H1 (cell line): ENCODE measurements around the gene KIAA1614. TPM values are rescaled to one million over a fixed set of nuclear protein-coding genes. Genes with fewer than 3 reads are reported as not detected.

ENCODE experiments used
- CTCF ChIA-PET: fragments of 300-600 bp; sonication (Branson Sonifier 250); formaldehyde crosslinking; loops from one replicate; lab custom pipeline; 2021; ENCODE audit not compliant: partially characterized antibody; lab: Charles Lee
- POLR2A ChIA-PET: fragments of 300-600 bp; sonication (Branson Sonifier 250); formaldehyde crosslinking; loops from one replicate; lab custom pipeline; 2021; ENCODE audit warnings: inconsistent platforms; ENCODE audit not compliant: partially characterized antibody; lab: Charles Lee
- DNase-seq, 2 experiments: peaks; one replicate each; pipeline versions ENCODE4 v3.0.0 to v3.0.0-alpha.2; 2010 to 2022; ENCODE audit warnings: low spot score in 2 of 2, low read depth in 1 of 2, mixed read lengths in 1 of 2
- FAIRE-seq: peaks from 2 replicates; lab custom pipeline; 2011; peaks lifted over from hg19 to GRCh38; lab: Jason Lieb, UNC
- H2AFZ ChIP-seq: 2 replicates; pipeline ENCODE4 v1.8.1; 2012; ENCODE audit warnings: low read length, inconsistent platforms
- H2AK5ac ChIP-seq: 2 replicates; pipeline ENCODE4 v1.6.1; 2013; ENCODE audit warnings: low read depth, low read length
- H2BK120ac ChIP-seq: replicated peaks from 2 replicates; pipeline ENCODE3; 2013; ENCODE audit warnings: low read depth, low read length, inconsistent platforms
- H2BK12ac ChIP-seq: 2 replicates; pipeline ENCODE4 v1.6.1; 2013; ENCODE audit warnings: low read depth, low read length
- H2BK15ac ChIP-seq: 2 replicates; pipeline ENCODE4 v1.6.1; 2013; ENCODE audit warnings: low read length
- H2BK20ac ChIP-seq: 2 replicates; pipeline ENCODE4 v1.6.1; 2013; ENCODE audit warnings: low read length
- H2BK5ac ChIP-seq: 2 replicates; pipeline ENCODE4 v1.6.1; 2013; ENCODE audit warnings: low read depth, low read length
- H3K14ac ChIP-seq: 2 replicates; pipeline ENCODE4 v1.6.1; 2013; ENCODE audit warnings: inconsistent platforms; ENCODE audit not compliant: insufficient read length
- H3K18ac ChIP-seq: 2 replicates; pipeline ENCODE4 v1.6.1; 2013; ENCODE audit warnings: low read length; ENCODE audit errors: extremely low read depth
- H3K23ac ChIP-seq: 2 replicates; pipeline ENCODE4 v1.6.1; 2013; ENCODE audit warnings: inconsistent platforms; ENCODE audit not compliant: insufficient read length
- H3K23me2 ChIP-seq: 2 replicates; pipeline ENCODE4 v1.6.1; 2013; ENCODE audit warnings: low read depth, low read length
- H3K27ac ChIP-seq: 2 replicates; pipeline ENCODE4 v1.6.1; 2011; ENCODE audit warnings: low read depth, low read length, inconsistent platforms
- H3K27me3 ChIP-seq, 4 experiments: replicated peaks in 1 of 4; 1 replicate in 1 of 4; 2 replicates in 3 of 4; pipeline versions ENCODE4 v1.6.1 to v1.8.1; 2011 to 2013; ENCODE audit warnings: low read length in 3 of 4, mild to moderate bottlenecking in 3 of 4, inconsistent platforms in 2 of 4, mixed read lengths in 2 of 4, moderate library complexity in 1 of 4; ENCODE audit not compliant: control insufficient read depth in 3 of 4, insufficient read depth in 3 of 4; ENCODE audit errors: extremely low read depth in 1 of 4
- H3K36me3 ChIP-seq, 4 experiments: 2 replicates each; pipeline versions ENCODE4 v1.6.1 to v1.8.1; 2011 to 2013; ENCODE audit warnings: mild to moderate bottlenecking in 4 of 4, low read length in 3 of 4, moderate library complexity in 2 of 4, control low read depth in 1 of 4, inconsistent platforms in 1 of 4; ENCODE audit not compliant: insufficient read depth in 4 of 4, control insufficient read depth in 2 of 4
- H3K4ac ChIP-seq: replicated peaks from 2 replicates; pipeline ENCODE3; 2013; ENCODE audit warnings: low read length, low read depth, mixed read lengths, inconsistent platforms; ENCODE audit not compliant: insufficient read length
- H3K4me1 ChIP-seq, 4 experiments: replicated peaks in 1 of 4; 1 replicate in 1 of 4; 2 replicates in 3 of 4; pipeline versions ENCODE4 v1.6.1 to v1.8.1; 2011 to 2013; ENCODE audit warnings: low read length in 3 of 4, inconsistent platforms in 2 of 4, mixed read lengths in 1 of 4; ENCODE audit not compliant: insufficient read depth in 4 of 4, control insufficient read depth in 3 of 4
- H3K4me2 ChIP-seq, 2 experiments: 2 replicates each; pipeline versions ENCODE4 v1.6.1 to v1.8.1; 2011 to 2013; ENCODE audit warnings: low read depth in 2 of 2, low read length in 2 of 2, control low read depth in 1 of 2, inconsistent platforms in 1 of 2, mild to moderate bottlenecking in 1 of 2; ENCODE audit not compliant: insufficient read depth in 1 of 2
- H3K4me3 ChIP-seq, 4 experiments: fragments of 200-600, 300-600 bp in 1 of 4; sonication (generic), shearing (Covaris generic), sonication (Bioruptor Twin) in 1 of 4; 2 replicates each; pipeline versions ENCODE4 v1.5.1 to v1.8.1; 2011 to 2016; ENCODE audit warnings: low read length in 4 of 4, low read depth in 3 of 4, control low read depth in 2 of 4, inconsistent platforms in 2 of 4, mild to moderate bottlenecking in 2 of 4, mixed read lengths in 1 of 4, moderate library complexity in 1 of 4; ENCODE audit not compliant: insufficient read depth in 2 of 4; ENCODE audit errors: extremely low read depth in 1 of 4
- H3K56ac ChIP-seq: replicated peaks from 2 replicates; pipeline ENCODE3; 2013; ENCODE audit warnings: low read depth, mild to moderate bottlenecking, mixed read lengths, low read length, inconsistent platforms; ENCODE audit not compliant: insufficient read length
- H3K79me1 ChIP-seq: 2 replicates; pipeline ENCODE4 v1.6.1; 2013; ENCODE audit warnings: low read depth, low read length, control low read depth
- H3K79me2 ChIP-seq, 2 experiments: 2 replicates each; pipeline versions ENCODE4 v1.6.1 to v1.8.1; 2012 to 2013; ENCODE audit warnings: low read length in 2 of 2, mild to moderate bottlenecking in 2 of 2, inconsistent platforms in 1 of 2; ENCODE audit not compliant: insufficient read depth in 2 of 2, control insufficient read depth in 1 of 2
- H3K9ac ChIP-seq, 4 experiments: replicated peaks in 1 of 4; 1 replicate in 1 of 4; 2 replicates in 3 of 4; pipeline versions ENCODE4 v1.6.1 to v1.8.1; 2011 to 2013; ENCODE audit warnings: low read depth in 3 of 4, low read length in 3 of 4, control low read depth in 2 of 4, mild to moderate bottlenecking in 2 of 4, moderate library complexity in 2 of 4, inconsistent platforms in 1 of 4; ENCODE audit errors: extremely low read depth in 1 of 4
- H3K9me3 ChIP-seq, 2 experiments: 2 replicates each; pipeline versions ENCODE4 v1.6.1 to v1.8.1; 2012 to 2013; ENCODE audit warnings: mild to moderate bottlenecking in 2 of 2, moderate library complexity in 2 of 2, control low read depth in 1 of 2, inconsistent platforms in 1 of 2, low read depth in 1 of 2, low read length in 1 of 2, mixed read lengths in 1 of 2; ENCODE audit not compliant: insufficient read depth in 2 of 2
- H4K20me1 ChIP-seq, 2 experiments: replicated peaks in 1 of 2; 2 replicates each; pipeline versions ENCODE3 to v1.8.1; 2011 to 2013; ENCODE audit warnings: inconsistent platforms in 2 of 2, low read length in 2 of 2, mild to moderate bottlenecking in 1 of 2; ENCODE audit not compliant: insufficient read depth in 2 of 2, control insufficient read depth in 1 of 2
- H4K5ac ChIP-seq: 2 replicates; pipeline ENCODE4 v1.6.1; 2013; ENCODE audit warnings: low read length, low read depth, mixed read lengths, inconsistent platforms; ENCODE audit not compliant: insufficient read length
- H4K8ac ChIP-seq: 2 replicates; pipeline ENCODE4 v1.8.0; 2013; ENCODE audit warnings: mild to moderate bottlenecking, moderate library complexity, low read length, inconsistent platforms; ENCODE audit not compliant: insufficient read depth; ENCODE audit errors: extremely low read depth
- H4K91ac ChIP-seq: replicated peaks from 2 replicates; pipeline ENCODE3; 2013; ENCODE audit warnings: low read length, mixed read lengths, inconsistent platforms; ENCODE audit not compliant: insufficient read length
- BRCA1 ChIP-seq: IDR thresholded peaks from 2 replicates; pipeline ENCODE4 v1.6.1; 2012; ENCODE audit warnings: low read depth, low read length, improper control_type of control experiment
- GTF2F1 ChIP-seq: IDR thresholded peaks from 2 replicates; pipeline ENCODE4 v1.6.1; 2012; ENCODE audit warnings: low read depth, low read length, improper control_type of control experiment, borderline replicate concordance
- HDAC2 ChIP-seq, 2 experiments: fragments of 300-600 bp in 1 of 2; sonication (generic) in 1 of 2; IDR thresholded peaks; 2 replicates each; pipeline ENCODE4 v1.6.1; 2011 to 2012; ENCODE audit warnings: low read depth in 2 of 2, low read length in 2 of 2, mild to moderate bottlenecking in 2 of 2, moderate library complexity in 2 of 2, borderline replicate concordance in 1 of 2, inconsistent platforms in 1 of 2
- JUN ChIP-seq: IDR thresholded peaks from 2 replicates; pipeline ENCODE4 v1.6.1; 2011; ENCODE audit warnings: low read depth, mild to moderate bottlenecking, improper control_type of control experiment, low read length
- JUND ChIP-seq: IDR thresholded peaks from 2 replicates; pipeline ENCODE4 v1.6.1; 2011; ENCODE audit warnings: mild to moderate bottlenecking, improper control_type of control experiment, low read length
- KDM1A ChIP-seq: fragments of 200-600, 300-600 bp; sonication (generic); IDR thresholded peaks from 2 replicates; pipeline ENCODE4 v1.7.1; 2016; ENCODE audit warnings: mild to moderate bottlenecking, low read length, borderline replicate concordance
- PHF8 ChIP-seq: fragments of 200-600 bp; sonication (generic); conservative IDR thresholded peaks from 2 replicates; pipeline ENCODE4 v1.7.1; 2012; ENCODE audit warnings: low read depth, mild to moderate bottlenecking, inconsistent platforms, low read length, moderate library complexity
- RAD21 ChIP-seq, 2 experiments: IDR thresholded peaks in 1 of 2; conservative IDR thresholded peaks in 1 of 2; 2 replicates each; pipeline ENCODE4 v1.6.1; 2011; ENCODE audit warnings: low read depth in 2 of 2, low read length in 2 of 2, improper control_type of control experiment in 1 of 2, inconsistent platforms in 1 of 2, mild to moderate bottlenecking in 1 of 2, moderate library complexity in 1 of 2
- RXRA ChIP-seq: IDR thresholded peaks from 2 replicates; pipeline ENCODE4 v1.6.1; 2011; ENCODE audit warnings: low read depth, mild to moderate bottlenecking, low read length, moderate library complexity; ENCODE audit not compliant: insufficient read depth
- TBP ChIP-seq: IDR thresholded peaks from 2 replicates; pipeline ENCODE4 v1.6.1; 2011; ENCODE audit warnings: low read depth, low read length, improper control_type of control experiment
- TEAD4 ChIP-seq: IDR thresholded peaks from 2 replicates; pipeline ENCODE4 v1.6.1; 2012; ENCODE audit warnings: low read depth, low read length, inconsistent platforms, mixed read lengths
- YY1 ChIP-seq: IDR thresholded peaks from 2 replicates; pipeline ENCODE4 v1.6.1; 2011; ENCODE audit warnings: low read depth, mild to moderate bottlenecking, low read length
- ZNF274 ChIP-seq: IDR thresholded peaks from 2 replicates; pipeline ENCODE4 v1.7.0; 2012; ENCODE audit warnings: low read length, borderline replicate concordance; ENCODE audit errors: extremely low read depth
- WGBS, 2 experiments: shearing (Covaris generic) in 1 of 2; methylation state at CpG; one replicate each; pipeline versions ENCODE4 v1.1.6 to v1.1.7; 2013 to 2015; ENCODE audit warnings: low lambda C conversion rate in 2 of 2, mixed read lengths in 2 of 2, inconsistent platforms in 1 of 2, low coverage in 1 of 2, missing lambda C conversion rate in 1 of 2; ENCODE audit not compliant: insufficient replicate concordance in 2 of 2, insufficient coverage in 1 of 2, insufficient read length in 1 of 2; ENCODE audit errors: extremely low coverage in 1 of 2, missing lambda C conversion rate in 1 of 2; 5-methylcytosine and 5-hydroxymethylcytosine counted together
- polyA plus RNA-seq, 7 experiments: library from polyadenylated mRNA; depleted of rRNA in 3 of 7; stranded (reverse) in 5 of 7; unstranded in 2 of 7; fragments of >200 nt in 5 of 7; fragments of 200-250 nt in 2 of 7; gene quantifications; 1 replicate in 5 of 7; 2 replicates in 1 of 7; 4 replicates in 1 of 7; pipeline versions ENCODE4 v1.2.1 to v1.2.3, GENCODE V29; 2011 to 2013; ENCODE audit warnings: missing spikeins in 2 of 7, mixed read lengths in 2 of 7
- total RNA-seq: library from RNA; stranded (reverse); fragmentation: NEBNext Ultra II Directional; extraction: Animal tissue kit (Norgen Biotek cat#: 25700); gene quantifications from 2 replicates; pipeline ENCODE4 v1.2.1, GENCODE V29; 2021

Gene KIAA1614
- total and polyA plus RNA-seq, 2 of the 8 experiments (the other 6 are each of a cell fraction or from before 2014, with no cell fraction given): 1.3 to 3.1 TPM

DNA sequence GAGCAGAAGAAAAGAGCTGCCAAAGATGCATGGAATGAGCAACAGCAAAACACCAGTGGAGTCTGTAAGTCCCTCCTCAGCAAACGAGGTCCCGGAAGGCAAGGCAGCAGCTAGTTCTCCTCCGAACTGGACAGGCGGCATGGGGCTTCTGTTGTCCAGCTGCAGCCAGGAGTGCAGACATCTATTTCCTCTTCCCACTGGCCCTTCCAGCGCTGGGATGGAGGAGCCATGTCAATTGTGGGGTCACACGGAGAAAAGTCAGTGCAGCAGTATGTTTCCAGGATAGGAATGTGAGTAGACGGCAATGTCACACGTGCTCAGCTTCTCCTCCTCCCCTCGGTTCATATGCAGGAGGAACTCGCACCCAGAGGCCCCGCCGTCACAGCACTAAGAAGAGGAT lies 63.5 kb downstream of the KIAA1614 start:
- peaks cover 2 to 29% (median 14%) of the 10 kb centered on the region in 4 experiments for H3K36me3 ChIP-seq
- H3K79me2 ChIP-seq: no peaks in the 10 kb centered on the region
- H3K9ac ChIP-seq: no peak overlapping the region
- ChIA-PET POLR2A (interaction anchor here (0.9 to 1.1 kb wide), 2 partner anchors 43 to 166 kb away, joined by 3 read pairs; no protein-coding TSS in a partner anchor), CTCF (interaction anchor here (0.7 to 1.8 kb wide), 19 partner anchors 9 to 452 kb away, joined by 3 to 11 read pairs (median 3); partner anchors contain the start of gene STX6)
- no peaks in the 10 kb centered on the region for H3K79me1 ChIP-seq
- H3K23ac ChIP-seq: no peak overlapping the region
- no peak overlapping the region for H2BK15ac ChIP-seq
- no peak overlapping the region for H3K56ac ChIP-seq
- H3K4me3 ChIP-seq: no peak overlapping the region
- no peaks in the 10 kb centered on the region; a peak in 1 of 7 replicates for H3K4me1 ChIP-seq
- no peak overlapping the region for H2AFZ ChIP-seq
- no peak overlapping the region for H2AK5ac ChIP-seq
- H3K27ac ChIP-seq: no peak overlapping the region
- H3K9me3 ChIP-seq: no peaks in the 10 kb centered on the region
- H3K27me3 ChIP-seq: no peaks in the 10 kb centered on the region
- H2BK20ac ChIP-seq: no peak overlapping the region
- H2BK5ac ChIP-seq: no peak overlapping the region
- DNase-seq: peak in 1 of 2 experiments; percentile 32
- FAIRE-seq: no peak
- no peak overlapping the region for H2BK12ac ChIP-seq
- 93% methylated on average over 12 of the region's 12 CpGs; no CpG with 5 or more reads in 1 of the 2 experiments for WGBS, 2 experiments
- TF ChIP-seq PHF8 (no peak), TEAD4 (no peak), RXRA (no peak), RAD21 (IDR thresholded peaks at IDR 0.05 in 1 of 2, conservative IDR thresholded peaks at IDR 0.05 in 1 of 2; ENCODE audit: low read depth in 2 of 2, low read length in 2 of 2) (no peak), KDM1A (no peak), ZNF274 (no peak), BRCA1 (no peak), YY1 (no peak), TBP (no peak), GTF2F1 (no peak), JUND (no peak), HDAC2 (IDR thresholded peaks at IDR 0.05; ENCODE audit: borderline replicate concordance in 1 of 2, low read depth in 2 of 2, low read length in 2 of 2) (no peak), JUN (no peak)
- no peak overlapping the region for H3K4ac ChIP-seq
- H4K8ac ChIP-seq: no peak overlapping the region
- no peak overlapping the region for H2BK120ac ChIP-seq
- peaks cover 3% of the 10 kb centered on the region in 2 experiments for H4K20me1 ChIP-seq
- H4K5ac ChIP-seq: no peak overlapping the region
- H3K18ac ChIP-seq: no peak overlapping the region
- H4K91ac ChIP-seq: no peak overlapping the region
- no peak overlapping the region for H3K4me2 ChIP-seq
- H3K14ac ChIP-seq: no peak overlapping the region
- H3K23me2 ChIP-seq: no peaks in the 10 kb centered on the region
